Endothelial cell of umbilical vein (primary cell): ENCODE results near the gene CARD14. TPM values are rescaled to one million over a fixed set of nuclear protein-coding genes. Genes with fewer than 3 reads are reported as not detected.

ENCODE experiments used
- BruUV-seq: library from RNA; stranded (reverse); fragments of 400-500 nt; replicated peaks from 2 replicates; lab custom pipeline; 2021; lab: Mats Ljungman, UMichigan
- CTCF ChIA-PET: fragments of 300-600, 350-600 bp; sonication (Branson Sonifier 250); formaldehyde crosslinking; loops from one replicate; lab custom pipeline; 2021; ENCODE audit warnings: antibody characterized with exemption, inconsistent platforms; lab: Charles Lee
- POLR2A ChIA-PET: fragments of 300-600, 350-600 bp; sonication (Branson Sonifier 250); formaldehyde crosslinking; loops from one replicate; lab custom pipeline; 2021; ENCODE audit warnings: antibody characterized with exemption, inconsistent platforms; lab: Charles Lee
- DNase-seq: peaks from one replicate; pipeline ENCODE4 v3.0.0-alpha.2; 2011; ENCODE audit warnings: low read depth, low spot score
- FAIRE-seq: peaks from 2 replicates; lab custom pipeline; 2011; peaks lifted over from hg19 to GRCh38; lab: Jason Lieb, UNC
- H2AFZ ChIP-seq: 2 replicates; pipeline ENCODE4 v1.6.0; 2012; ENCODE audit warnings: low read depth, low read length, control low read depth, inconsistent platforms
- H3K27ac ChIP-seq: 2 replicates; pipeline ENCODE4 v1.5.1; 2011; ENCODE audit warnings: low read depth, mild to moderate bottlenecking, control low read depth, low read length, moderate library complexity; ENCODE audit not compliant: insufficient read depth
- H3K27me3 ChIP-seq, 2 experiments: 2 replicates each; pipeline versions ENCODE4 v1.6.0 to v1.6.1; 2011; ENCODE audit warnings: low read length in 2 of 2, mixed read lengths in 1 of 2; ENCODE audit not compliant: control insufficient read depth in 2 of 2, insufficient read depth in 2 of 2
- H3K36me3 ChIP-seq, 2 experiments: 2 replicates in 1 of 2; 3 replicates in 1 of 2; pipeline ENCODE4 v1.5.1; 2011; ENCODE audit warnings: low read length in 2 of 2, mild to moderate bottlenecking in 1 of 2, moderate library complexity in 1 of 2; ENCODE audit not compliant: control insufficient read depth in 2 of 2, insufficient read depth in 2 of 2; ENCODE audit errors: extremely low read depth in 1 of 2
- H3K4me1 ChIP-seq: 3 replicates; pipeline ENCODE4 v1.5.1; 2011; ENCODE audit warnings: mild to moderate bottlenecking, low read length; ENCODE audit not compliant: control insufficient read depth, insufficient read depth; ENCODE audit errors: extremely low read depth
- H3K4me2 ChIP-seq: 2 replicates; pipeline ENCODE4 v1.6.1; 2011; ENCODE audit warnings: low read length, control low read depth, mixed read lengths; ENCODE audit not compliant: insufficient read depth
- H3K4me3 ChIP-seq, 3 experiments: fragments of 200-600 bp in 1 of 3; sonication (generic), shearing (Covaris generic) in 1 of 3; replicated peaks in 1 of 3; 2 replicates each; pipeline ENCODE4 v1.5.1; 2011 to 2016; ENCODE audit warnings: control low read depth in 3 of 3, low read length in 3 of 3, mild to moderate bottlenecking in 2 of 3, inconsistent platforms in 1 of 3, low read depth in 1 of 3, moderate library complexity in 1 of 3; ENCODE audit not compliant: insufficient read depth in 1 of 3
- H3K79me2 ChIP-seq: 2 replicates; pipeline ENCODE4 v1.6.0; 2012; ENCODE audit warnings: low read length, inconsistent platforms; ENCODE audit not compliant: control insufficient read depth, insufficient read depth
- H3K9ac ChIP-seq: replicated peaks from 2 replicates; pipeline ENCODE3; 2011; ENCODE audit warnings: low read length, control low read depth; ENCODE audit not compliant: insufficient read depth; ENCODE audit errors: extremely low read depth
- H3K9me1 ChIP-seq: replicated peaks from 3 replicates; pipeline ENCODE4 v1.6.0; 2011; ENCODE audit warnings: mild to moderate bottlenecking, low read length; ENCODE audit not compliant: control insufficient read depth, insufficient read depth; ENCODE audit errors: extremely low read depth
- H3K9me3 ChIP-seq: replicated peaks from 2 replicates; pipeline ENCODE4 v1.5.1; 2012; ENCODE audit warnings: low read length, inconsistent platforms; ENCODE audit not compliant: control insufficient read depth, insufficient read depth
- H4K20me1 ChIP-seq: replicated peaks from 2 replicates; pipeline ENCODE3; 2011; ENCODE audit warnings: mild to moderate bottlenecking, low read length; ENCODE audit not compliant: control insufficient read depth, insufficient read depth; ENCODE audit errors: extremely low read depth
- CTCF ChIP-seq, 2 donors: IDR thresholded peaks; 1 replicate in 1 of 2; 2 replicates in 1 of 2; pipeline ENCODE4 v1.5.1; 2011; ENCODE audit warnings: low read length in 2 of 2, mild to moderate bottlenecking in 2 of 2, moderate library complexity in 2 of 2, control low read depth in 1 of 2, inconsistent platforms in 1 of 2, low read depth in 1 of 2; ENCODE audit not compliant: insufficient read depth in 1 of 2; ENCODE audit errors: extremely low read depth in 1 of 2
- EZH2 ChIP-seq: IDR thresholded peaks from 2 replicates; pipeline ENCODE4 v1.6.1; 2012; ENCODE audit warnings: borderline replicate concordance, low read depth, mild to moderate bottlenecking, moderate library complexity, low read length, inconsistent platforms; ENCODE audit not compliant: severe bottlenecking
- GATA2 ChIP-seq: IDR thresholded peaks from 2 replicates; pipeline ENCODE4 v1.7.0; 2011; ENCODE audit warnings: low read depth, mild to moderate bottlenecking, moderate library complexity, mixed read lengths, low read length; ENCODE audit not compliant: insufficient read length, insufficient read depth
- JUN ChIP-seq: IDR thresholded peaks from 2 replicates; pipeline ENCODE4 v1.6.1; 2011; ENCODE audit warnings: borderline replicate concordance, low read depth; ENCODE audit not compliant: insufficient read length, insufficient read depth
- MAX ChIP-seq: IDR thresholded peaks from 2 replicates; pipeline ENCODE4 v1.6.1; 2011; ENCODE audit not compliant: insufficient read depth, insufficient read length
- MYC ChIP-seq: IDR thresholded peaks from one replicate; pipeline ENCODE4 v1.6.1; 2011; ENCODE audit warnings: mild to moderate bottlenecking, low read depth, low read length
- POLR2A ChIP-seq: IDR thresholded peaks from 2 replicates; pipeline ENCODE4 v1.6.1; 2012; ENCODE audit warnings: low read depth, mild to moderate bottlenecking, control low read depth, low read length
- dilution Hi-C: fragments of 300-500 bp; cut with MboI; formaldehyde crosslinking; loops from one replicate; pipeline ENCODE4 v1.15.0; 2019; ENCODE audit warnings: low sequenced_read_pairs; ENCODE audit not compliant: extremely low pct_ligation_motif_present
- intact Hi-C: fragments of 100-400 bp; cut with micrococcal nuclease; formaldehyde crosslinking; loops from one replicate; pipeline ENCODE4 v1.10.0; 2022
- polyA plus RNA-seq, 4 experiments: library from polyadenylated mRNA; depleted of rRNA in 3 of 4; stranded (reverse) in 3 of 4; unstranded in 1 of 4; fragments of >200 nt; gene quantifications; 2 replicates each; pipeline versions ENCODE4 v1.2.1 to v1.2.3, GENCODE V29; 2011 to 2012; ENCODE audit warnings: missing spikeins in 1 of 4
- total RNA-seq: library from RNA; stranded (reverse); gene quantifications from 2 replicates; pipeline ENCODE4 v1.2.3, GENCODE V29; 2021

CARD14 gene
- total and polyA plus RNA-seq, 2 donors (not counting 3 experiments of a cell fraction or from before 2014, with no cell fraction given) = not detected

- no peak overlapping the region for H2AFZ ChIP-seq
- H3K9ac ChIP-seq = no peak overlapping the region
- no peaks in the 10 kb centered on the region for H3K4me1 ChIP-seq
- DNase-seq (no peak), FAIRE-seq (no peak)
- peaks cover 1 to 5% of the 10 kb centered on the region in 2 experiments for H3K27me3 ChIP-seq
- CTCF ChIA-PET = interaction anchor here (0.8 to 3.0 kb wide), 5 partner anchors 9 to 105 kb away, joined by 3 to 27 read pairs (median 3); no protein-coding TSS in a partner anchor
- BruUV-seq = no TSS peak
- dilution Hi-C loops (no loop called here), intact Hi-C loops (no loop called here)
- no peaks in the 10 kb centered on the region for H3K36me3 ChIP-seq
- no peaks in the 10 kb centered on the region for H3K9me1 ChIP-seq
- no peaks in the 10 kb centered on the region for H4K20me1 ChIP-seq
- H3K9me3 ChIP-seq = no peaks in the 10 kb centered on the region
- H3K4me2 ChIP-seq = no peak overlapping the region
- POLR2A ChIA-PET = no interaction called here
- H3K27ac ChIP-seq = no peak overlapping the region
- H3K4me3 ChIP-seq = no peak overlapping the region
- TF ChIP-seq CTCF (IDR thresholded peaks at IDR 0.05; ENCODE audit: extremely low read depth in 1 of 2, insufficient read depth in 1 of 2, low read depth in 1 of 2, low read length in 2 of 2) (no peak), MYC (no peak), GATA2 (no peak), MAX (no peak), JUN (no peak), EZH2 (no peak), POLR2A (no peak)
- no peaks in the 10 kb centered on the region for H3K79me2 ChIP-seq
Measured at GRCh38 chr17:80187515-80187941, 17.7 kb downstream of the CARD14 start.
